IMR-90 (cell line): Measurements from ENCODE around the gene KRT36. TPM values are rescaled to one million over a fixed set of nuclear protein-coding genes. Genes with fewer than 3 reads are reported as not detected.

Source experiments
- ATAC-seq: fragments of 200-7000 bp; cut with Tn5 transposase; 2 replicates; pipeline ENCODE4 v1.9.1; 2020; ENCODE audit warnings: low read depth, mild to moderate bottlenecking, moderate library complexity
- BruUV-seq: library from RNA; stranded (reverse); fragments of 400-500 nt; replicated peaks from 2 replicates; lab custom pipeline; 2021; lab: Mats Ljungman, UMichigan
- CTCF ChIA-PET: fragments of 300-600 bp; formaldehyde crosslinking; extraction: SDS; loops from one replicate; lab custom pipeline; 2021; ENCODE audit warnings: antibody characterized with exemption; lab: Yijun Ruan, JAX
- POLR2A ChIA-PET: fragments of 300-600 bp; sonication (Branson Sonifier 250); formaldehyde crosslinking; loops from one replicate; lab custom pipeline; 2022; ENCODE audit warnings: antibody characterized with exemption; ENCODE audit not compliant: unreplicated experiment; lab: Charles Lee
- DNase-seq: peaks from one replicate; pipeline ENCODE4 v3.0.0; 2013
- H2AFZ ChIP-seq: replicated peaks from 2 replicates; pipeline ENCODE3; 2013; ENCODE audit warnings: low read length, mild to moderate bottlenecking; ENCODE audit not compliant: poor library complexity
- H2AK5ac ChIP-seq: 2 replicates; pipeline ENCODE4 v1.6.1; 2013; ENCODE audit warnings: low read depth, low read length, inconsistent platforms
- H2AK9ac ChIP-seq: replicated peaks from 2 replicates; pipeline ENCODE3; 2013; ENCODE audit warnings: mild to moderate bottlenecking, low read depth, low read length, moderate library complexity; ENCODE audit not compliant: poor library complexity
- H2BK120ac ChIP-seq: 2 replicates; pipeline ENCODE4 v1.6.1; 2013; ENCODE audit warnings: low read depth, low read length, inconsistent platforms
- H2BK15ac ChIP-seq: 3 replicates; pipeline ENCODE4 v1.6.1; 2013; ENCODE audit warnings: low read depth, low read length, inconsistent platforms
- H2BK20ac ChIP-seq: 2 replicates; pipeline ENCODE4 v1.6.1; 2013; ENCODE audit warnings: low read depth, mild to moderate bottlenecking, inconsistent platforms, low read length, moderate library complexity
- H2BK5ac ChIP-seq: 2 replicates; pipeline ENCODE4 v1.6.1; 2013; ENCODE audit warnings: mild to moderate bottlenecking, low read depth, low read length, inconsistent platforms; ENCODE audit not compliant: poor library complexity, severe bottlenecking
- H3K14ac ChIP-seq: replicated peaks from 2 replicates; pipeline ENCODE4 v1.6.1; 2013; ENCODE audit warnings: low read depth, low read length, inconsistent platforms
- H3K18ac ChIP-seq: 2 replicates; pipeline ENCODE4 v1.6.1; 2013; ENCODE audit warnings: low read depth, low read length, control low read depth
- H3K23ac ChIP-seq: 2 replicates; pipeline ENCODE4 v1.6.1; 2013; ENCODE audit warnings: low read depth, low read length, inconsistent platforms
- H3K27ac ChIP-seq: 2 replicates; pipeline ENCODE4 v1.5.1; 2013; ENCODE audit warnings: mild to moderate bottlenecking, control low read depth, low read length; ENCODE audit not compliant: insufficient read depth
- H3K27me3 ChIP-seq: 2 replicates; pipeline ENCODE4 v1.6.1; 2013; ENCODE audit warnings: low read length; ENCODE audit not compliant: control insufficient read depth, insufficient read depth
- H3K36me3 ChIP-seq: 2 replicates; pipeline ENCODE4 v1.6.1; 2013; ENCODE audit warnings: low read length, mixed read lengths; ENCODE audit not compliant: control insufficient read depth, insufficient read depth
- H3K4ac ChIP-seq: 2 replicates; pipeline ENCODE4 v1.6.1; 2013; ENCODE audit warnings: low read depth, low read length, inconsistent platforms
- H3K4me1 ChIP-seq: 2 replicates; pipeline ENCODE4 v1.6.1; 2013; ENCODE audit warnings: low read length, mixed read lengths; ENCODE audit not compliant: control insufficient read depth, insufficient read depth
- H3K4me2 ChIP-seq: 2 replicates; pipeline ENCODE4 v1.6.1; 2013; ENCODE audit warnings: low read depth, mild to moderate bottlenecking, control low read depth, low read length, moderate library complexity
- H3K4me3 ChIP-seq: 2 replicates; pipeline ENCODE4 v1.5.1; 2013; ENCODE audit warnings: low read depth, mild to moderate bottlenecking, control low read depth, low read length, moderate library complexity; ENCODE audit not compliant: insufficient read depth
- H3K56ac ChIP-seq: 2 replicates; pipeline ENCODE4 v1.6.1; 2013; ENCODE audit warnings: low read length, inconsistent platforms; ENCODE audit not compliant: insufficient read depth; ENCODE audit errors: extremely low read depth
- H3K79me1 ChIP-seq, 2 experiments: 2 replicates each; pipeline ENCODE4 v1.6.1; 2013; ENCODE audit warnings: low read length in 2 of 2, inconsistent platforms in 1 of 2, low read depth in 1 of 2
- H3K9ac ChIP-seq: 2 replicates; pipeline ENCODE4 v1.6.1; 2013; ENCODE audit warnings: low read depth, low read length, control low read depth
- H3K9me1 ChIP-seq: 2 replicates; pipeline ENCODE4 v1.6.1; 2013; ENCODE audit warnings: low read length, inconsistent platforms; ENCODE audit not compliant: insufficient read depth
- H3K9me3 ChIP-seq: 2 replicates; pipeline ENCODE4 v1.6.1; 2013; ENCODE audit warnings: low read length; ENCODE audit not compliant: control insufficient read depth, insufficient read depth
- H4K20me1 ChIP-seq: 2 replicates; pipeline ENCODE4 v1.6.1; 2013; ENCODE audit warnings: low read length, inconsistent platforms; ENCODE audit not compliant: insufficient read depth
- H4K5ac ChIP-seq: 2 replicates; pipeline ENCODE4 v1.6.1; 2013; ENCODE audit warnings: mild to moderate bottlenecking, low read depth, low read length, control low read depth
- H4K8ac ChIP-seq, 2 experiments: 2 replicates each; pipeline ENCODE4 v1.6.1; 2013; ENCODE audit warnings: low read depth in 2 of 2, low read length in 2 of 2, control low read depth in 1 of 2, inconsistent platforms in 1 of 2
- H4K91ac ChIP-seq: 2 replicates; pipeline ENCODE4 v1.6.1; 2013; ENCODE audit warnings: low read depth, low read length, inconsistent platforms; ENCODE audit not compliant: insufficient read depth
- CEBPB ChIP-seq: IDR thresholded peaks from 2 replicates; pipeline ENCODE4 v1.6.1; 2012; ENCODE audit warnings: low read depth, low read length, improper control_type of control experiment
- FOS ChIP-seq: fragments of 150-350 bp; IDR thresholded peaks from 2 replicates; pipeline ENCODE4 v1.6.1; 2016; ENCODE audit warnings: low read depth, low read length
- MAZ ChIP-seq: IDR thresholded peaks from 2 replicates; pipeline ENCODE4 v1.6.1; 2012; ENCODE audit warnings: low read depth, mild to moderate bottlenecking, low read length, improper control_type of control experiment, moderate library complexity, borderline replicate concordance
- WGBS, 2 experiments: methylation state at CpG; one replicate each; pipeline versions ENCODE4 v1.1.5 to v1.1.7; 2013; ENCODE audit warnings: missing lambda C conversion rate in 2 of 2; ENCODE audit not compliant: insufficient read length in 1 of 2; ENCODE audit errors: extremely low coverage in 2 of 2; 5-methylcytosine and 5-hydroxymethylcytosine counted together
- dilution Hi-C: fragments of 300-500 bp; cut with HindIII; formaldehyde crosslinking; loops from one replicate; pipeline ENCODE4 v1.14.3; 2018; ENCODE audit warnings: low sequenced_read_pairs; ENCODE audit not compliant: unreplicated experiment
- in situ Hi-C: fragments of 300-500 bp; cut with MboI; formaldehyde crosslinking; loops from 3 replicates; pipeline ENCODE4 v1.14.3; 2019; ENCODE audit warnings: low sequenced_read_pairs, inconsistent platforms, mixed read lengths
- intact Hi-C: fragments of 100-400 bp; cut with micrococcal nuclease; formaldehyde crosslinking; loops from 2 replicates; pipeline ENCODE4 v1.10.0; 2022
- polyA plus RNA-seq, 3 experiments: library from polyadenylated mRNA; depleted of rRNA; stranded (reverse); fragments of >200 nt; gene quantifications; 2 replicates each; pipeline ENCODE4 v1.2.3, GENCODE V29; 2012; ENCODE audit warnings: low replicate concordance in 1 of 3
- total RNA-seq: library from RNA; depleted of rRNA; stranded (reverse); fragments of >200 nt; gene quantifications from 2 replicates; pipeline ENCODE4 v1.2.3, GENCODE V29; 2012
- TF ChIP-seq, protein P1 (sequence below): fragments of 150-350 bp; IDR thresholded peaks from 2 replicates; pipeline ENCODE4 v1.6.1; 2016; ENCODE audit warnings: low read depth, mild to moderate bottlenecking, low read length, moderate library complexity, borderline replicate concordance
- TF ChIP-seq, protein P2 (sequence below): conservative IDR thresholded peaks from 2 replicates; pipeline ENCODE4 v1.5.1; 2012; ENCODE audit warnings: mild to moderate bottlenecking, low read depth, low read length, improper control_type of control experiment

KRT36 gene
- total and polyA plus RNA-seq, 2 of the 4 experiments (the other 2 are of a cell fraction): not detected

DNA sequence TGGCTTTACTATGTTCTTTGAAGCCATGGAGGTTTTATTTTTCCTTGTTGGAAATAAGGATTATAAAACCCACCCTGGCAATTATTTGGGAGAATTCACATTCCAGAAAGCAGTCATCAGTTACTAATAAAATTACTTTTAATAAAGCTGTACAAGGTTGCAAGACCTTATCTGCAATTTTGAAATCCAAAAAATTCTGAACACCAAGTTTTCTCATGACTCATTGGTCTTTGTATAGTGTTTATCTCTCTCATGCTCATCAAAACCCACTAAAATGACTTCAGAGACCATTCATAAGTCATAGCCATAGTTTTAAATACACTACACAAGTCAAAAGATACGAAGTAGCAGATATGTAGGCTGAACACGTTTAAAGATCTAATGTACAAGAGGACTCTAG, 42.9 kb downstream of the KRT36 start:
- peak; percentile 80 for ATAC-seq
- dilution Hi-C loops: no loop called here
- no CpG with 5 or more reads among the region's 2 CpGs for WGBS, 2 experiments
- H3K27me3 ChIP-seq: no peaks in the 10 kb centered on the region; the same call in 1 of the 2 replicates
- H4K20me1 ChIP-seq: no peaks in the 10 kb centered on the region
- no TSS peak for BruUV-seq
- no peak overlapping the region for H2AK5ac ChIP-seq
- H3K36me3 ChIP-seq: no peaks in the 10 kb centered on the region
- ChIA-PET POLR2A (no interaction called here), CTCF (interaction anchor here (1.2 kb wide), 1 partner anchor 216 kb away, joined by 3 read pairs; no protein-coding TSS in a partner anchor)
- no peak overlapping the region for H3K9ac ChIP-seq
- H3K9me1 ChIP-seq: peaks cover 5% of the 10 kb centered on the region
- peaks cover 5% of the 10 kb centered on the region for H3K9me3 ChIP-seq
- H3K56ac ChIP-seq: no peak overlapping the region
- H2AFZ ChIP-seq: no peak overlapping the region
- intact Hi-C loops: no loop called here
- 0 out of 3 replicates have a peak overlapping the region, but pooled peaks have one; percentile 48 for H2BK15ac ChIP-seq
- H2BK5ac ChIP-seq: peak overlapping the region; percentile 31
- H3K27ac ChIP-seq: no peak overlapping the region
- peak overlapping the region in 1 of 2 experiments; percentile 44; a peak in 1 of 4 replicates for H4K8ac ChIP-seq
- H4K5ac ChIP-seq: no peak overlapping the region
- H4K91ac ChIP-seq: no peak overlapping the region; the same call in 1 of the 2 replicates
- peak; percentile 86 for DNase-seq
- in situ Hi-C loops: no loop called here
- H3K4me1 ChIP-seq: peaks cover 8% of the 10 kb centered on the region
- peak overlapping the region; percentile 61; the same call in 1 of the 2 replicates for H2BK20ac ChIP-seq
- H3K18ac ChIP-seq: peak overlapping the region; percentile 70
- H3K4me3 ChIP-seq: no peak overlapping the region
- no peak overlapping the region for H3K23ac ChIP-seq
- no peaks in the 10 kb centered on the region for H3K79me1 ChIP-seq
- H3K4ac ChIP-seq: no peak overlapping the region
- TF ChIP-seq, protein P1, sequence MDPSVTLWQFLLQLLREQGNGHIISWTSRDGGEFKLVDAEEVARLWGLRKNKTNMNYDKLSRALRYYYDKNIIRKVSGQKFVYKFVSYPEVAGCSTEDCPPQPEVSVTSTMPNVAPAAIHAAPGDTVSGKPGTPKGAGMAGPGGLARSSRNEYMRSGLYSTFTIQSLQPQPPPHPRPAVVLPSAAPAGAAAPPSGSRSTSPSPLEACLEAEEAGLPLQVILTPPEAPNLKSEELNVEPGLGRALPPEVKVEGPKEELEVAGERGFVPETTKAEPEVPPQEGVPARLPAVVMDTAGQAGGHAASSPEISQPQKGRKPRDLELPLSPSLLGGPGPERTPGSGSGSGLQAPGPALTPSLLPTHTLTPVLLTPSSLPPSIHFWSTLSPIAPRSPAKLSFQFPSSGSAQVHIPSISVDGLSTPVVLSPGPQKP: no peak
- TF ChIP-seq CEBPB (peak; percentile 64), MAZ (no peak), FOS (peak; percentile 64; the same call in 1 of the 2 replicates)
- TF ChIP-seq, protein P2, sequence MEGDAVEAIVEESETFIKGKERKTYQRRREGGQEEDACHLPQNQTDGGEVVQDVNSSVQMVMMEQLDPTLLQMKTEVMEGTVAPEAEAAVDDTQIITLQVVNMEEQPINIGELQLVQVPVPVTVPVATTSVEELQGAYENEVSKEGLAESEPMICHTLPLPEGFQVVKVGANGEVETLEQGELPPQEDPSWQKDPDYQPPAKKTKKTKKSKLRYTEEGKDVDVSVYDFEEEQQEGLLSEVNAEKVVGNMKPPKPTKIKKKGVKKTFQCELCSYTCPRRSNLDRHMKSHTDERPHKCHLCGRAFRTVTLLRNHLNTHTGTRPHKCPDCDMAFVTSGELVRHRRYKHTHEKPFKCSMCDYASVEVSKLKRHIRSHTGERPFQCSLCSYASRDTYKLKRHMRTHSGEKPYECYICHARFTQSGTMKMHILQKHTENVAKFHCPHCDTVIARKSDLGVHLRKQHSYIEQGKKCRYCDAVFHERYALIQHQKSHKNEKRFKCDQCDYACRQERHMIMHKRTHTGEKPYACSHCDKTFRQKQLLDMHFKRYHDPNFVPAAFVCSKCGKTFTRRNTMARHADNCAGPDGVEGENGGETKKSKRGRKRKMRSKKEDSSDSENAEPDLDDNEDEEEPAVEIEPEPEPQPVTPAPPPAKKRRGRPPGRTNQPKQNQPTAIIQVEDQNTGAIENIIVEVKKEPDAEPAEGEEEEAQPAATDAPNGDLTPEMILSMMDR: no peak
- no peak overlapping the region for H2AK9ac ChIP-seq
- H3K14ac ChIP-seq: no peak overlapping the region
- peak overlapping the region; percentile 41; the same call in 1 of the 2 replicates for H2BK120ac ChIP-seq
- H3K4me2 ChIP-seq: peak overlapping the region; percentile 22; the same call in 1 of the 2 replicates
